GM12872 (cell line): ENCODE measurements around the gene KCNK5.

ENCODE experiments used
- CTCF ChIP-seq: IDR thresholded peaks from 3 replicates; pipeline ENCODE4 v1.5.1; 2011; ENCODE audit warnings: low read depth, mild to moderate bottlenecking, low read length, moderate library complexity; ENCODE audit not compliant: insufficient read depth

The KCNK5 gene

GRCh38 chr6:39256294-39256940, 27.1 kb upstream of the KCNK5 start:
- no peak for TF ChIP-seq CTCF

- no peak for TF ChIP-seq CTCF
These were observed 25.8 kb upstream of the KCNK5 start for GRCh38 chr6:39254999-39255535.

GRCh38 chr6:39251406-39251805, 22.1 kb upstream of the KCNK5 start:
- TF ChIP-seq CTCF = no peak

GRCh38 chr6:39250507-39250906, 21.2 kb upstream of the KCNK5 start:
- no peak for TF ChIP-seq CTCF

GRCh38 chr6:39249278-39249677, 20.0 kb upstream of the KCNK5 start:
- no peak for TF ChIP-seq CTCF

- TF ChIP-seq CTCF = no peak
These were observed 18.5 kb upstream of the KCNK5 start for GRCh38 chr6:39247667-39248194.

GRCh38 chr6:39243809-39244208, 14.5 kb upstream of the KCNK5 start:
- TF ChIP-seq CTCF = no peak
